Measurements from ENCODE around the gene KIF1A. TPM values are rescaled to one million over a fixed set of nuclear protein-coding genes. Genes with fewer than 3 reads are reported as not detected.

Gene KIF1A
- total RNA-seq, 1 experiment from 2014 or later: not detected

GRCh38 chr2:240850026-240850425 lies 30.0 kb upstream of the KIF1A start:
- POLR2A ChIA-PET (ENCODE audit: unreplicated experiment): interaction anchor here (0.6 kb wide), 1 partner anchor 787 kb away, joined by 3 read pairs; the partner anchor contains the start of gene ATG4B

DNA sequence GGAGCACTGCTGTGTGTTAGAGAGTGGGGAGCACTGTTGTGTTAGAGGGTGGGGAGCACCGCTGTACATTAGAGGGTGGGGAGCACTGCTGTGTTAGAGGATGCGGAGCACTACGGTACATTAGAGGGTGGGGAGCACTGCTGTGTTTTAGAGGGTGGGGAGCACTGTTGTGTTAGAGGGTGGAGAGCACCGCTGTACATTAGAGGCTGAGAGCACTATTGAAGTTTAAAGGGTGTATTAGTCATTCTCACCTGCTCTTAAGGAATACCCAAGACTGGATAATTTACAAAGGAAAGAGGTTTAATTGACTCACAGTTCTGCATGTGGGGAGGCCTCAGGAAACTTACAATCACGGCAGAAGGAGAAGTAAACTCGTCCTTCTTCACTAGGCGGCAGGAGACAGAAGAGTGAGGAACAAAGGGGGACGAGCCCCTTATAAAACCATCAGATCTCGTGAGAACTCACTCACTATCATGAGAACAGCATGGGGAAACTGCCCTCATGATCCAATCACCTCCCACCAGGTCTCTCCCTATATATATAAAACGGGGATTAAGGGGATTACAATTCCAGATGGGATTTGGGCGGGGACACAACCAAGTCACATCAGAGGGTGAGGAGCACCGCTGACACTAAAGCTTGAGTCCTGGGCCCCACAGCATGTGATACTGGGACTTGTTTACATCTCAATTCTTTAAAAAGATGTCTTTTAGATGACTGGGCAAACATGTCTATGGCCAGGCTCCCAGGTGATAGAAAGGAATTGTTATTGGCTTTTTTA lies 29.1 kb upstream of the KIF1A start:
- H4K20me1 ChIP-seq (ENCODE audit: insufficient read depth): no peaks in the 10 kb centered on the region
- H3K4me3 ChIP-seq: no peak overlapping the region
- no peak overlapping the region for H3K27ac ChIP-seq
- intact Hi-C loops (cut with micrococcal nuclease; ENCODE audit: unreplicated experiment): no loop called here
- H3K9me3 ChIP-seq (ENCODE audit: insufficient read depth, low read depth): no peaks in the 10 kb centered on the region
- TF ChIP-seq CTCF (conservative IDR thresholded peaks at IDR 0.05) (no peak), EZH2 (IDR thresholded peaks at IDR 0.05; ENCODE audit: low read depth) (no peak)
- peaks cover 19% of the 10 kb centered on the region for H3K27me3 ChIP-seq (ENCODE audit: insufficient read depth, low read depth)
- H3F3A ChIP-seq (ENCODE audit: insufficient read depth, low read depth): no peaks in the 10 kb centered on the region
- no peaks in the 10 kb centered on the region for H3K36me3 ChIP-seq (ENCODE audit: low read depth)
- BruUV-seq (replicated peaks): no TSS peak
- H3K9me2 ChIP-seq (ENCODE audit: insufficient read depth): no peaks in the 10 kb centered on the region
- H3K4me1 ChIP-seq (replicated peaks; ENCODE audit: insufficient read depth): no peaks in the 10 kb centered on the region
- H3K79me2 ChIP-seq (ENCODE audit: low read depth): no peaks in the 10 kb centered on the region
- ChIA-PET POLR2A (ENCODE audit: unreplicated experiment) (interaction anchor here (0.6 kb wide), 1 partner anchor 788 kb away, joined by 3 read pairs; the partner anchor contains the start of gene ATG4B), CTCF (no interaction called here)
- no peak for DNase-seq
- no peak overlapping the region for H3K4me2 ChIP-seq
- no peak overlapping the region for H2AFZ ChIP-seq

More at GRCh38 chr2:240850026-240850425, 30.0 kb upstream of the KIF1A start:
- Histone ChIP-seq H3K79me2 (ENCODE audit: low read depth) (no peaks in the 10 kb centered on the region), H4K20me1 (ENCODE audit: insufficient read depth) (no peaks in the 10 kb centered on the region), H3F3A (ENCODE audit: insufficient read depth, low read depth) (no peaks in the 10 kb centered on the region), H3K27ac (no peak overlapping the region), H3K36me3 (ENCODE audit: low read depth) (no peaks in the 10 kb centered on the region), H3K4me1 (replicated peaks; ENCODE audit: insufficient read depth) (no peaks in the 10 kb centered on the region), H3K4me2 (no peak overlapping the region), H2AFZ (no peak overlapping the region), H3K9me3 (ENCODE audit: insufficient read depth, low read depth) (no peaks in the 10 kb centered on the region), H3K4me3 (no peak overlapping the region), H3K27me3 (ENCODE audit: insufficient read depth, low read depth) (peaks cover 10% of the 10 kb centered on the region), H3K9me2 (ENCODE audit: insufficient read depth) (no peaks in the 10 kb centered on the region)
- DNase-seq: no peak
- TF ChIP-seq EZH2 (IDR thresholded peaks at IDR 0.05; ENCODE audit: low read depth): no peak
- TF ChIP-seq CTCF (conservative IDR thresholded peaks at IDR 0.05): no peak
- intact Hi-C loops (cut with micrococcal nuclease; ENCODE audit: unreplicated experiment): loop anchor here (2.0 to 10.0 kb wide), 8 partner anchors 63 to 1027 kb away; partner anchors contain the start of genes FARP2, MTERF4 and PASK
- CTCF ChIA-PET: interaction anchor here (0.9 to 1.0 kb wide), 2 partner anchors 42 to 228 kb away, joined by 3 read pairs; no protein-coding TSS in a partner anchor
- no TSS peak for BruUV-seq (replicated peaks)

DNA sequence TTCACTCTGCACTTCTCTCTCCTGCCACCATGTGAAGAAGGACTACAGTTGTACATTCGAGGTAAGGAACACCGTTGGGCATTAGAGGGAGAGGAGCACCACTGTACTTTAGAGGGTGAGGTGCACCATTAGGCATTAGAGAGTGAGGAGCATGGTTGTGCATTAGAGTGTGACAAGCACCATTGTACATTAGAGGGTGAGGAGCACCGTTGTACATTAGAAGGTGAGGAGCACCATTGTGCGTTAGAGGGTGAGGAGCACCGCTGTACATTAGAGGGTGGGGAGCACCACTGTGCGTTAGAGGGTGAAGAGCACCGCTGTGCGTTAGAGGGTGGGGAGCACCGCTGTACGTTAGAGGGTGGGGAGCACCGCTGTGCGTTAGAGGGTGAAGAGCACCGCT lies 27.8 kb upstream of the KIF1A start:
- H3K27me3 ChIP-seq (ENCODE audit: insufficient read depth, low read depth): peaks cover 28% of the 10 kb centered on the region
- no peak for TF ChIP-seq EZH2 (IDR thresholded peaks at IDR 0.05; ENCODE audit: low read depth)
- TF ChIP-seq CTCF (conservative IDR thresholded peaks at IDR 0.05): no peak
- intact Hi-C loops (cut with micrococcal nuclease; ENCODE audit: unreplicated experiment): no loop called here
- no peaks in the 10 kb centered on the region for H3K79me2 ChIP-seq (ENCODE audit: low read depth)
- no peaks in the 10 kb centered on the region for H4K20me1 ChIP-seq (ENCODE audit: insufficient read depth)
- DNase-seq: no peak
- BruUV-seq (replicated peaks): no TSS peak
- H3K4me1 ChIP-seq (replicated peaks; ENCODE audit: insufficient read depth): no peaks in the 10 kb centered on the region
- no peak overlapping the region for H3K27ac ChIP-seq
- H2AFZ ChIP-seq: no peak overlapping the region
- no peak overlapping the region for H3K4me3 ChIP-seq
- no peaks in the 10 kb centered on the region for H3K9me2 ChIP-seq (ENCODE audit: insufficient read depth)
- H3K4me2 ChIP-seq: no peak overlapping the region
- ChIA-PET POLR2A (ENCODE audit: unreplicated experiment) (no interaction called here), CTCF (no interaction called here)
- no peaks in the 10 kb centered on the region for H3F3A ChIP-seq (ENCODE audit: insufficient read depth, low read depth)
- H3K9me3 ChIP-seq (ENCODE audit: insufficient read depth, low read depth): no peaks in the 10 kb centered on the region
- H3K36me3 ChIP-seq (ENCODE audit: low read depth): no peaks in the 10 kb centered on the region
